Left kidney (tissue), 8 donors: ENCODE data around the gene DBT. TPM values are rescaled to one million over a fixed set of nuclear protein-coding genes. Genes with fewer than 3 reads are reported as not detected.
"Not testable (repeated sequence)": the region's sequence is repeated elsewhere in the genome, so short reads cannot be mapped to it uniquely, and the experiment has no call there.

ENCODE experiments used
- DNase-seq: peaks from one replicate; pipeline ENCODE4 v3.0.0-alpha.2; 2013
- long read RNA-seq, 8 donors: transcript quantifications; one replicate each; lab custom pipeline, GENCODE V29; 2026
- polyA plus RNA-seq: library from polyadenylated mRNA; unstranded; fragments of 120-200 nt; gene quantifications from one replicate; pipeline ENCODE4 v1.2.1, GENCODE V29; 2013; ENCODE audit not compliant: insufficient read length

DBT gene
- polyA plus RNA-seq: 29.7 TPM
- long read RNA-seq, donor 1, full-length matches to known transcripts: 7 of 7 reads
- long read RNA-seq, donor 1, partial matches to known transcripts: 0 of 7 reads
- long read RNA-seq, donor 1, other reads (novel, unspliced or antisense): 0 of 7 reads
- long read RNA-seq, donor 2, full-length matches to known transcripts: 11 of 11 reads
- long read RNA-seq, donor 2, partial matches to known transcripts: 0 of 11 reads
- long read RNA-seq, donor 2, other reads (novel, unspliced or antisense): 0 of 11 reads
- long read RNA-seq, donor 3, full-length matches to known transcripts: 7 of 14 reads
- long read RNA-seq, donor 3, partial matches to known transcripts: 7 of 14 reads
- long read RNA-seq, donor 3, other reads (novel, unspliced or antisense): 0 of 14 reads
- long read RNA-seq, donor 4: 0 reads
- long read RNA-seq, donor 5, full-length matches to known transcripts: 11 of 11 reads
- long read RNA-seq, donor 5, partial matches to known transcripts: 0 of 11 reads
- long read RNA-seq, donor 5, other reads (novel, unspliced or antisense): 0 of 11 reads
- long read RNA-seq, donor 6, full-length matches to known transcripts: 6 of 6 reads
- long read RNA-seq, donor 6, partial matches to known transcripts: 0 of 6 reads
- long read RNA-seq, donor 6, other reads (novel, unspliced or antisense): 0 of 6 reads
- long read RNA-seq, donor 7, full-length matches to known transcripts: 7 of 7 reads
- long read RNA-seq, donor 7, partial matches to known transcripts: 0 of 7 reads
- long read RNA-seq, donor 7, other reads (novel, unspliced or antisense): 0 of 7 reads
- long read RNA-seq, donor 8, full-length matches to known transcripts: 1 of 1 reads
- long read RNA-seq, donor 8, partial matches to known transcripts: 0 of 1 reads
- long read RNA-seq, donor 8, other reads (novel, unspliced or antisense): 0 of 1 reads

DNA sequence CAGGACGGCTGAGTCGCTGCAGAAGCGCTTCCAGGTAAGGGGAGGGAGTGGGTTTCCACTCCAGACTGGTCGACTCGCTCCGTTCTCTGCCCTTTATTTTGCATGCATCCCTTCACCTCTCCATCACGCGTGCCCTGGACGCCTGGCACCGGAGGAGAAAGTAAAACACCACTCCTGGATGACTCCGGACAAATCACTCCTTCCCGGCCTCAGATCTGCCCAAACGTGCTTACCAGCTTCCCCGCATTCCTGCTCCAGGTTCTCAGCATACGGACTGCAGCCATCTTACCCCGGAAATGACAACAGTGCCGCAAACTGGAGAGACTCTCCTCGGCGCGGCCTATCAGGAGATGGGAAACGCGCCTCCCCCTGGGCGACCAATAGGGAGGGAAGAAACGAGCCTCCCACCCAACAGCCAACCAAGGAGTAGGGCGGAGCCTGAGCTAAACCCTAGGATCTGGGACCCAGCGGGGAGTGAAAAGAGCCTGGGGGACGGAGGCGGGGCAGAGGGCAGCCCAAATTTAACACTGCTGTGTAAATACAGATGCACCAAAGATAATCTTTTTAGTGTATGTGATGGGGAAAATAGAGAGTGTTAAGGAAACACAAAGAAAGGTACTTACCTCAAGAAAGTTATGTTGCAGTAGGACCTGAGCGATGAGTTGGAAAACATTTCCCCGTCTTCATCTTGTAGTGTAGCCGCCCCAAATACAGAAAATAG, at the start of gene DBT:
Gene DBT, minus strand, starts transcription at position 298 of the 721 bp plus-strand sequence. Its CDS starts 14 bp downstream, at position 284.
- peak; percentile 96 for DNase-seq

DNA sequence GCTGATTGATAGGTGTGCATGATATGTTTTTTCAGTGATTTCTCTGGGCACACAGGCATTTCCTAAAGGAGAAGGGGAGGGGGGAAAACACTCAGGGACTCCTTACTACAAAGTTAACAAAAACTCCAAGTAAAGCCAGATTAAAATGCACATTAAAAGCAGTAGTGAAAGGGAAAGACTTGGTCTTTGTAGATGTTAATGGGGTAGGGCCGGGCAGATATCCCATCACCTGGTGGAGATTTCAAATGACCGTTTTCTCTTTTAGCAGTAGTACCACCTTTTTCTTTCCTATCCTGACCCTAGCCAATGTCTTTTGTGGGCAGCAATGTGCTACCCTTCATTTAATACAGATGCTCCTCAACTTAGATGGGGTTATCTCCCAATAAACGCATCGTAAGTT, 48.9 kb upstream of the DBT start:
- DNase-seq: no peak

DNA sequence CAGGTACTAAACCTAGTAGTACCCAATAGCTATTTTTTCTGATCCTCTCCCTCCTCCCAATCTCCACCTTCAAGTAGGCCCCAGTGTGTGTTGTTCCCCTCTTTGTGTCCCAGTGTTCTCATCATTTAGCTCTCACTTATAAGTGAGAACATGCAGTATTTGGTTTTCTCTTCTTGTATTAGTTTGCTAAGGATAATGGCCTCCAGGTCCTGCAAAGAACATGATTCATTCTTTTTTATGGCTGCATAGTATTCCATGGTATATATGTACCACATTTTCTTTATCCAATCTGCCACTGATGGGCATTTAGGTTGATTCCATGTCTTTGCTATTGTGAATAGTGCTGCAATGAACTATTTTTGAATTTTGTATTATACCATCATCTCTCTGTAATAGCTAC, 47.4 kb upstream of the DBT start:
- DNase-seq: not testable (repeated sequence)

DNA sequence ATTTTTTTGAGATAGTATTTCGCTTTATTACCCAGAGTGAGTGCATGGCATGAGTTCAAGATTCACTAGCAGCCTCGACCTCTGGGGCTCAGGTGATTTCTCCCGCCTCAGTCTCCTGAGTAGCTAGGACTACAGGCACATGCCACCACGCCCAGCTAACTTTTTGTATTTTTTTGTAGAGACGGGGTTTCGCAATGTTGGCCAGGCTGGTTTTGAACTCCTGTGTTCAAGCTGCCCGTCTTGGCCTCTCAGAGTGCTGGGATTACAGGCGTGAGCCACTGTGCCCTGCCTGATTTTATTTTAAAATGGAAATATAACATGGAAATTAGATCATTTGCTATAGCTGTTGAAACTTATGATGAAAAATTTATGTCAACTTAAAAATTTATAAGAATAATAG, 46.5 kb upstream of the DBT start:
- DNase-seq: no peak

DNA sequence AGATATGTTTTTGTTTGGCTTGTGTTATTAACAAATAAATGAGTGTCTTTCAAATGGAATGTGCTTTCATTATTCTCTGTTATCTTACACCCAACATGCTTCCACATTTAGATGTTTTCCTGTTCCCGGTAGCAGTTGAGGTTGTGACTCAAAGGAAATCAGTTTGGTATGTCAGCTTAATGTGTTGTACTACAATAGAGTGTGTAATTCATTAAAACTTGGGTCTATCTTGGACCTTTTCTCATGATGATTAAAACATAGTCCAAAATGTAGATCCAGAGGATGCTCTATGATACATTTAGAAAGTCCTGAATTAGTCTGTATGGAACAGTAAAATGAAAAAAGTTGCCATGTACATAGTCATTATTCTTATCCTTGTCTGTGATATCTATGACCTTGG, 43.1 kb upstream of the DBT start:
- no peak for DNase-seq

DNA sequence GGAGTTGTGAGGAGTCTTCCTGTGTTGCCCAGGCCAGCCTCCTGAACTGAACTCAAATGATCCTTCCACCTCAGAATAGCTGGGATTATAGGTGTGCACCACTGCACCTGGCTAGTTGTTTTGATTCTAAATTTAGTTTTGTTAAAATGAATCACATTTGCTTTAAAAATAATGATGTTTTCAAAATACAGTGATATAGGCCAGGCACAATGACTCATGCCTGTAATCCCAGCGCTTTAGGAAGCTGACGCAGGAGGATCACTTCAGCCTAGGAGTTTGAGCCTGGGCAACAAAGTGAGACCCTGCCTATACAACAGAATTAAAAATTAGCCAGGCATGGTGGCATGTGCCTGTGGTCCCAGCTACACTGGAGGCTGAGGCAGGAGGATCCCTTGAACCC, 40.7 kb upstream of the DBT start:
- DNase-seq: no peak

DNA sequence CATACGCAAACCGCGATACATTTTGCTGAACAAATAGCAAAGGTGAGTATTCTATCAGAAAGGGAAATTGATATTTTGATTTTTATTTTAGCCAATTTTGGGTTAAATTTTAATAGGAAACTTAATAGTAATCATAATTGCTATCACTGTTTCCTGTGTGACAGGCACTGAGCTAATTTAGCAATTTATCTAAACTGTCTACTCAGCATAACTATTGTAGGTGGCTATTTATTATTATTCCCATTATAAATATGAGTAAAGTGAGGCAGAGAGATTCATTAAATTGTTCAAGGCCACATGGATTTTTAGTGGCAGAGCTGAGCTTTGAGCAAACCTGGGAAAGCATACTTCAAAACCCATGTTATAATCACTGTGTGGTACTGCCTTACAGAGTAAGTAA, 37.5 kb upstream of the DBT start:
- no peak for DNase-seq

DNA sequence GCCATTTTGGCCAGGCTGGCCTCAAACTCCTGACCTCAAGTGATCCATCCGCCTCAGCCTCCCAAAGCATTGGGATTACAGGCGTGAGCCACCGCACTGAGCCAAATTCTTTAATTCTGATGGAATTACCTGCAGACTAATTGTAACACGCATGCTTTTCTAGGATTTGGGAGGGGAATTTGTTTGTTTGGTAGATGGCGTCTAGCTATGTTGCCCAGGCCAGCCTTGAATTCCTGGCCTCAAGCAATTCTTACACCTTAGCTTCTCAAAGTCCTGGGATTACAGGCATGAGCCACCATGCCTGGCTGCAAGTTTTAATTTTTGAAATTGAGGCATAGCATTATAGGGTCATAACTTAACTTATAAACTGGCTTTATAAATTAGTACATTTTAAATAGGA, 35.0 kb upstream of the DBT start:
- no peak for DNase-seq

DNA sequence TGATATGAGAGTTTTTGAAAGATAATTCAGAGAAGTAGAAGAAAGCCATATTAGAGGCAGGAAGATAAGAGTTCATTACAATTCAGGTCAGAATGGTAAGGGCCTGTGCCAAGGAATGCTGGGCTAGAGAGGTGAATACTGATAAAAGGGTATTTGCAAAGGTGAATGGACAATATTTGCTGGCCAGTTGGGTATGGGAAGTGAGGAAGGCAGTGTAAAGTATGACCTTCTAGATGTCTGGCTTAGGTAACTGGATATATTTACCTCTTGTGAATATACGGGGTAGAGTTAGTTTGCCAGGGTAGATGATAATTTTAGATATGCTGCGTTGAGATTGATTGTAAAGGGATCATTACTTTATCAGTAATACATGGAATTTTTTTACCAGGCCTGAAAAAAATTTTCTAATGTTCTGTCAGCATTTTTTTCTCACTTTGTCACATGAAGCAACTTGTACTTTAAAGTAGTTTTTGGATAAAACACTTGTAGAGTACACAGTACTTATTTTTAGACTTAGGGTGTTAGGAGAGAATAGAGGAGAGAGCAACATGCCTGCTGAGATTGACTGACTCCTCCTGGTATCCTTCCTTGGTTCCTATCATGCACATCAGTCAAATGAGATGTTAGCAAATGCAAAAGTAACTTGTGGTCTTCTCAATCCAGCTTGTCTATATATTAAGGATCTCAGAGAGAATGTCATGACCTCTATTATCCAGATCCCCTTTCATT, 30.5 kb upstream of the DBT start:
- no peak for DNase-seq

DNA sequence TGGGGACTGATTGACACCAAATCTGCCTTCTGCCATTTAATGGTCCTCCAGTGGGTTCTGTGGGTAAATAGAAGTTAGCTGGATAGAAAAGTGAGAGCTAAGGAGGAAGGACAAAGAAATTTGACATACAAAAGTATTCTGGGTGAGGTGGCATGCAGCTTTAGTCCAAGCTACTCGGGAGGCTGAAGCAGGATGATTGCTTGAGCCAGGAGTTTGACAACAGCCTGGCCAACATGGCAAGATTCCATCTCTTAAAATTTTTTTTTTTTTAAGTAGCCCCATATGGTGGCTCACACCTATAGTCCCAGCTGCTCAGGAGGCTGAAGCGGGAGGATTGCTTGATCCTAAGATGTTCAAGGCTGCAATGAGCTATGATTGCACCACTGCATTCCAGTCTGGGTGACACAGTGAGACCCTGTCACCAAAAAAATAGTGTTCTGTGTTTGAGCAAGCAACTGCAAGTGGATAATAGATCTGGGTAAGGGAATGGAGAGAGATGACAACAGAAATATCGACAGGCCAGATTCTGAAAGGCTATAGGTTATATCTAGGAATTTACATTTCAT, 29.8 kb upstream of the DBT start:
- DNase-seq: no peak

DNA sequence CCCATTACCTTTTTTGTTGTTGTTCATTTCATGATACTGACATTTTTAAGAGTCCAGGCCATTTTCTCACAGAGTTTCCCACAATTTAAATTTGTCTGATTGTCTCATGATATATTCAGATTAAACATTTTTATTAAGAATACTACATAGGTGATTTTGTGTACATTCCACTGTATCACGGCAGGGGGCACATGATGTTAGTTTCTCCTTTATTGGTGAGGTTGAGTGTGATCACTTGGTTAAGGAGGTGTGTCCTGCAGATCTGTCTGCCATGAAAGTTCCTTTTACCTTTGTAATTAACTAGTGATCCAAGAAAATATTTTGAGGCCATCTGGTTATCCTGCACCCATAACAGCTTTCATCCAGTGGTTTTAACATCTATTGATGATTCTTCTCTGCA, 28.2 kb upstream of the DBT start:
- DNase-seq: no peak

DNA sequence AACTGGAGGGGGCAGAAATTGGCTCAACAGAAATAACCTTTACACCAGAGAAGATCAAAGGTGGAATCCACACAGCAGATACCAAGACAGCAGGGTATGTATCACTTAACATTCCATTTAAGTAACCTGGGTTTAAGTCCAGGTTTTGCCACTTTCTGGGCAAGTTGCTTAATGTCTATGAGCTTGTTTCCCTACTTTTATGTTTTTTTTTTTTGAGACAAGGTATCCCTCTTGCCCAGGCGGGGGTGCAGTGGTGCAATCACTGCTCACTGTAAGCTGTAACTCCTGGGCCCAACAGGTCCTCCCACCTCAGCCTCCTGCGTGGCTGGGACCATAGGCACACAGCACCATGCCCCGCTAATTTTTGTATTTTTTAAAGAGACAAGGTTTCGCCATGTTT, 18.6 kb upstream of the DBT start:
- no peak for DNase-seq

DNA sequence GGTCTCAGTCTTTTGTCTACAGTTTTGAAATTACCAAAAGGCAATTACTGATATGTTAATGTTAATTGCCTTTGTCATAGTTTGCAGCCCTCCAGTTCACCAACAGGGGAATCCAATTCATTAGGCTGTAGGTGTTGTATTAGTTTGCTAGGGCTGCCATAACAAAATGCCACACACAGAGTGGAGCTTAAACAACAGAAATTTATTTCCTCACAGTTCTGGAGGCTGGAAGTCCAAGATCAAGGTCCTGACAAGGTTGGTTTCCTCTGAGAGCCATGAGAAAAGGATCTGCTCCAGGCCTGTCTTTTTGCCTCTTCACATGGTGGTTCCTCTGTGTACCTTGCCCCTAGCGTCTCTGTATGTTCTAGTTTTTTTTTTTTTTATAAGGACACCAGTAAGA, 17.6 kb upstream of the DBT start:
- no peak for DNase-seq

DNA sequence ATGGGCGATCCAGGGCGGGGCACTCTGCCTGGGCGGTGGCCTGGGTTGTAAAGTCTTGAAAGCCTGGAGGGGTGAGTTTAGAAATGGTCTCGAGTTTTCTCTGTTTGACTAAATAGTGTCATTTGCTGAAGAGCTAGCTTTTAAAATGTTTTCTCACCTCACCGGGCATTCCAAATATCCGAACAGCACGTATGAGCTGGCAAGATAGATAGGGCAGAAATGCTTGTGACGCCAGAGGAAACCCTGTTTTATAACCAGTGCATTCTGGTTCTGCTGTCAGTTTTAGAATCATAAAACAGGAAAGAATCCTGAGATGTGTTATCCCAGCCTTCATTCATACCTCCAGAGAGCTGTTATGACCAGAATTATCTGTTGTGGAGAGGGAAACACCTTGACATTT, 17.1 kb upstream of the DBT start:
- peak; percentile 12 for DNase-seq

DNA sequence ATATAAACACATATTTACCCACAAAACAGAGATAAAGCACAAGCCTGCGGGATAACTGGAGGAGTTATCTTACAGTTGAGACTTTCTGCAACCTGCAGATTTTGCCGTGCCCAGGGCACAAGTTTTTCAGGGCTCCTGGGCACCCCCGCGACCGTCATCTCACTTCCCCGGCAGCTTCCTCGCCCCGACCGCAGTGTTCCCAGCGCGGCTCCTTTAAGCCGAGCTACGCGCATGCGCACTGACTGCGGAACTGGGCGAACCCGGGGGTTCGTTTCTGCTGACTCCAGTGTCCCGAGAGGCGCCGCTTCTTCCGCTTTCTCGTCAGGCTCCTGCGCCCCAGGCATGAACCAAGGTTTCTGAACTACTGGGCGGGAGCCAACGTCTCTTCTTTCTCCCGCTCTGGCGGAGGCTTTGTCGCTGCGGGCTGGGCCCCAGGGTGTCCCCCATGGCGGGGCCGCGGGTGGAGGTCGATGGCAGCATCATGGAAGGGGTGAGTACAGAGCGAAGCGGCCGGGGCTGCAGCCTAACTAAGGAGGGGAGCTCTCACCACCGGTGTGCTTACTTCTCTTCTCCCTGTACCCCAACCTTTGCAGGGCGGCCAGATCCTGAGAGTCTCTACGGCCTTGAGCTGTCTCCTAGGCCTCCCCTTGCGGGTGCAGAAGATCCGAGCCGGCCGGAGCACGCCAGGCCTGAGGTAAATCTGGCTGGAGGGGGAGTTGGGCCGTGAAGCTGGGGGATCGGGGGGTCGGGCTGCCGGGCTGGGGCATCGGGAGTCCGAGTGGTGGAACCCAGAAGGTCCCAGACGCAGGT, 16.5 kb upstream of the DBT start, which contains the start of gene RTCA:
Gene RTCA, plus strand, starts transcription at position 286 of the 810 bp plus-strand sequence. Its CDS starts 160 bp downstream, at position 446.
- peak; percentile 95 for DNase-seq

DNA sequence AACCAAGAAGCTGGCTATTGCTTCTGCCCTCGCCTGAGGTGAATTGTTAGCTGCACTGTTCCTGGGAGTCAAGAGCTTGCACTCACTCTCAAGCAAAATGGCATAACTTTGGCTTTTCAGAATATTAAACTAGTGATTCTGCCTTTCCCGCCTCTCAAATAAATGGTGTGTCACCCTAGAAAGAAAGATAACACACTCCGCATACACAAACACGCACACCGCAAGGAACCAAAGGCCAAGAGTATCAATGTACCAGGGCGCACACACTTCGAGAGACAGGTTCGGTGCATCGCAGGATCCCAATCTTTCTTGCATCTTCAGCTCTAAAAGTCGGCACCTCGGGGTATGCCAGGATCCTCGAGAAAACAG, 15.9 kb upstream of the DBT start:
- DNase-seq: no peak

DNA sequence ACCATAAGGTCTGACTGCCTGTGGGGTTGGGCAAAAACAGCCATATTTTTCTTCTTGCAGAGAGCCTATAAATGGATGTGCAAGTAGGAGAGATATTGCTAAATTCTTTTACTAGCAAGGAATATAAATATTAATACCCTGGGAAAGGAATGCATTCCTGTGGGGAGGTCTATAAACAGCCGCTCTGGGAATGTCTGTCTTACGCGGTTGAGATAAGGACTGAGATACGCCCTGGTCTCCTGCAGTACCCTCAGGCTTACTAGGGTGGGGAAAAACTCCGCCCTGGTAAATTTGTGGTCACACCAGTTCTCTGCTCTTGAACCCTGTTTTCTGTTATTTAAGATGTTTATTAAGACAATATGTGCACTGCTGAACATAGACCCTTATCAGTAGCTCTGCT, 14.4 kb upstream of the DBT start:
- not testable (repeated sequence) for DNase-seq

DNA sequence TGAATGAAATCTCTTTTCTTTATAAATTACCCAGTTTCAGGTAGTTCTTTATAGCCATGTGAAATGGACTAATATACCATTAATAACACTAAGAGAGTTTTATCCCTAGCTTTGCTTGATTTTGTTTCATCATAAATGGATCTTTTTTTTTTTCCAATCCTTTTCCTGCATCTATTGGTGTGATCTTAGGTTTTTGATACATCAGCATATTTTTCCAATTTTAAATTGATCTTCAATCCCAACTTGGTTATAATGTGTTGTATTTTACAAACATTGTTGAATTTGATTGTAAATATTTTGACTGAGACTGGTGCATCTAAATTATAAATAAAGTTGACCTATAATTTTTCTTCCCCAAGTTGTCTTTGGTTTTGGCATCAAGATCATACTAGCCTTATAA, 12.1 kb upstream of the DBT start:
- no peak for DNase-seq

DNA sequence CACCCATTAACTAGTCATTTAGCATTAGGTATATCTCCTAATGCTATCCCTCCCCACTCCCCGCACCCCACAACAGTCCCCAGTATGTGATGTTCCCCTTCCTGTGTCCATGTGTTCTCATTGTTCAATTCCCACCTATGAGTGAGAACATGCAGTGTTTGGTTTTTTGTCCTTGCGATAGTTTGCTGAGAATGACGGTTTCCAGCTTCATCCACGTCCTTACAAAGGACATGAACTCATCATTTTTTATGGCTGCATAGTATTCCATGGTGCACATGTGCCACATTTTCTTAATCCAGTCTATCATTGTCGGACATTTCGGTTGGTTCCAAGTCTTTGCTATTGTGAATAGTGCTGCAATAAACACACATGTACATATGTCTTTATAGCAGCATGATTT, 8.8 kb upstream of the DBT start:
- DNase-seq: not testable (repeated sequence)

DNA sequence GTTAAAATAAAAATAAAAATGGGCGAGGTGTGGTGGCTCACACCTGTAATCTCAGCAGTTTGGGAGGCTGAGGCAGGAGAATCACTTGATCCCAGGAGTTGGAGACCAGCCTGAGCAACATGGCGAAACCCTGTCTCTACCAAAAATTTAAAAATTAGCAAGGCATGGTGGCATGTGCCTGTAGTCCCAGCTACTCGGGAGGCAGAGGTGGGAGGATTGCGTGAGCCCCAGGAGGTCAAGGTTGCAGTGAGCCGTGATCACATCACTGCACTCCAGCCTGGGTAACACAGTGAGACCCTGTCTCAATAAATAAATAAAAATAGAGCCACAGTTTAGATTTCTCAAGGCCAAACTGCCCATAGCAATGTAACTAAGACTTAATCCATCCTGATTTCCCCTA, 6.6 kb upstream of the DBT start:
- not testable (repeated sequence) for DNase-seq
